CD14-positive monocyte (primary cell): ENCODE data around the gene ACO2. TPM values are rescaled to one million over a fixed set of nuclear protein-coding genes. Genes with fewer than 3 reads are reported as not detected.
A peak's percentile ranks its signal among the peaks of the same experiment; 100 is the strongest.

ENCODE experiments used
- DNase-seq, 3 donors: peaks; one replicate each; pipeline ENCODE4 v3.0.0-alpha.2; 2011 to 2022
- H2AFZ ChIP-seq: 2 replicates; pipeline ENCODE4 v1.6.0; 2012; ENCODE audit warnings: mild to moderate bottlenecking, low read depth, low read length, inconsistent platforms; ENCODE audit not compliant: insufficient read depth, poor library complexity, severe bottlenecking
- H3K27ac ChIP-seq, 2 donors: 1 replicate in 1 of 2; 2 replicates in 1 of 2; pipeline ENCODE4 v1.5.1; 2012 to 2013; ENCODE audit warnings: low read length in 2 of 2, control low read depth in 1 of 2, inconsistent platforms in 1 of 2, low read depth in 1 of 2, mild to moderate bottlenecking in 1 of 2
- H3K27me3 ChIP-seq, 2 donors: one replicate each; pipeline versions ENCODE4 v1.6.0 to v1.6.1; 2011 to 2013; ENCODE audit warnings: low read length in 2 of 2; ENCODE audit not compliant: control insufficient read depth in 2 of 2, insufficient read depth in 2 of 2
- H3K36me3 ChIP-seq, 2 donors: replicated peaks in 1 of 2; 1 replicate in 1 of 2; 2 replicates in 1 of 2; pipeline versions ENCODE4 v1.5.1 to v1.6.1; 2012 to 2013; ENCODE audit warnings: low read length in 2 of 2, control low read depth in 1 of 2, inconsistent platforms in 1 of 2, mild to moderate bottlenecking in 1 of 2; ENCODE audit not compliant: insufficient read depth in 2 of 2, control insufficient read depth in 1 of 2
- H3K4me1 ChIP-seq, 2 donors: 1 replicate in 1 of 2; 2 replicates in 1 of 2; pipeline versions ENCODE4 v1.5.1 to v1.6.1; 2012 to 2013; ENCODE audit warnings: low read length in 2 of 2, control low read depth in 1 of 2, inconsistent platforms in 1 of 2, mild to moderate bottlenecking in 1 of 2, moderate library complexity in 1 of 2; ENCODE audit not compliant: insufficient read depth in 2 of 2, control insufficient read depth in 1 of 2
- H3K4me2 ChIP-seq: replicated peaks from 2 replicates; pipeline ENCODE3; 2012; ENCODE audit warnings: low read length, moderate library complexity, mild to moderate bottlenecking; ENCODE audit not compliant: poor library complexity, severe bottlenecking; ENCODE audit errors: extremely low read depth
- H3K4me3 ChIP-seq, 3 experiments: fragments of 200-600 bp in 1 of 3; sonication (generic) in 1 of 3; replicated peaks in 1 of 3; 1 replicate in 2 of 3; 2 replicates in 1 of 3; pipeline ENCODE4 v1.5.1; 2011 to 2013; ENCODE audit warnings: low read length in 3 of 3, mild to moderate bottlenecking in 3 of 3, control low read depth in 2 of 3, low read depth in 2 of 3, inconsistent platforms in 1 of 3, moderate library complexity in 1 of 3
- H3K79me2 ChIP-seq: 2 replicates; pipeline ENCODE4 v1.6.0; 2012; ENCODE audit warnings: mild to moderate bottlenecking, control low read depth, inconsistent platforms, low read length, moderate library complexity; ENCODE audit not compliant: insufficient read depth
- H3K9ac ChIP-seq: 2 replicates; pipeline ENCODE4 v1.6.0; 2017; ENCODE audit warnings: low read length, mild to moderate bottlenecking; ENCODE audit not compliant: insufficient read depth, poor library complexity, severe bottlenecking
- H3K9me3 ChIP-seq, 2 donors: replicated peaks in 1 of 2; 1 replicate in 1 of 2; 2 replicates in 1 of 2; pipeline versions ENCODE4 v1.5.1 to v1.6.1; 2012 to 2013; ENCODE audit warnings: low read length in 2 of 2, control low read depth in 1 of 2; ENCODE audit not compliant: control insufficient read depth in 1 of 2, insufficient read depth in 1 of 2
- H4K20me1 ChIP-seq: 2 replicates; pipeline ENCODE4 v1.6.0; 2012; ENCODE audit warnings: mild to moderate bottlenecking, low read length, control low read depth, moderate library complexity; ENCODE audit not compliant: insufficient read depth
- H3K27ac Mint-ChIP-seq, 7 donors: one replicate each; pipeline ENCODE4 v1.8.0; 2020; ENCODE audit warnings: mild to moderate bottlenecking in 7 of 7, mixed read lengths in 7 of 7, moderate library complexity in 6 of 7, inconsistent platforms in 2 of 7
- H3K27me3 Mint-ChIP-seq, 3 donors: one replicate each; pipeline ENCODE4 v1.8.0; 2021 to 2022; ENCODE audit warnings: low read depth in 3 of 3, mild to moderate bottlenecking in 3 of 3, mixed read lengths in 3 of 3, moderate library complexity in 3 of 3, inconsistent platforms in 1 of 3
- H3K36me3 Mint-ChIP-seq, 2 donors: one replicate each; pipeline ENCODE4 v1.8.0; 2020; ENCODE audit warnings: mixed read lengths in 2 of 2, inconsistent platforms in 1 of 2, mild to moderate bottlenecking in 1 of 2
- H3K4me1 Mint-ChIP-seq: one replicate; pipeline ENCODE4 v1.8.0; 2020; ENCODE audit warnings: mild to moderate bottlenecking, mixed read lengths
- H3K4me3 Mint-ChIP-seq, 2 donors: one replicate each; pipeline ENCODE4 v1.8.0; 2020; ENCODE audit warnings: mild to moderate bottlenecking in 2 of 2, mixed read lengths in 2 of 2, moderate library complexity in 1 of 2
- H3K9me3 Mint-ChIP-seq, 7 donors: one replicate each; pipeline ENCODE4 v1.8.0; 2020 to 2022; ENCODE audit warnings: mixed read lengths in 7 of 7, mild to moderate bottlenecking in 6 of 7, moderate library complexity in 6 of 7, inconsistent platforms in 2 of 7
- WGBS: methylation state at CpG from one replicate; pipeline ENCODE4 v1.1.5; 2013; ENCODE audit warnings: missing lambda C conversion rate; ENCODE audit not compliant: insufficient coverage; 5-methylcytosine and 5-hydroxymethylcytosine counted together
- intact Hi-C, 2 donors: fragments of 100-400 bp; cut with micrococcal nuclease; formaldehyde crosslinking; loops; one replicate each; pipeline versions ENCODE4 v1.15.0 to v1.15.1; 2023
- polyA plus RNA-seq, 3 donors: library from polyadenylated mRNA; depleted of rRNA in 1 of 3; unstranded in 2 of 3; stranded (reverse) in 1 of 3; fragments of 300-500 nt in 2 of 3; fragments of >200 nt in 1 of 3; fragmentation: Illumina TruSeq in 2 of 3; gene quantifications; 1 replicate in 2 of 3; 2 replicates in 1 of 3; pipeline ENCODE4 v1.2.3, GENCODE V29; 2012 to 2021
- TF ChIP-seq, protein P1 (sequence below): fragments of 200-600 bp; IDR thresholded peaks from one replicate; pipeline ENCODE4 v1.8.0; 2022; ENCODE audit warnings: antibody characterized with exemption, mild to moderate bottlenecking

The ACO2 gene
- polyA plus RNA-seq, 3 donors = 56.8 to 75.8 (median 64.2) TPM

- Mint-ChIP-seq H3K9me3 (no peaks in the 10 kb centered on the region), H3K36me3 (peaks cover 62 to 88% of the 10 kb centered on the region in 2 donors), H3K4me3 (no peak overlapping the region), H3K27me3 (peaks cover 0 to 6% (median 0%) of the 10 kb centered on the region in 3 donors), H3K27ac (peak overlapping the region in 5 of 7 donors; percentile 35 to 72 (median 50)), H3K4me1 (peaks cover 8% of the 10 kb centered on the region)
- Histone ChIP-seq H2AFZ (no peak overlapping the region), H3K9ac (no peak overlapping the region), H3K4me2 (no peak overlapping the region), H3K4me3 (no peak overlapping the region), H4K20me1 (peaks cover 39% of the 10 kb centered on the region), H3K9me3 (no peaks in the 10 kb centered on the region), H3K79me2 (no peaks in the 10 kb centered on the region), H3K27ac (peak overlapping the region in 1 of 2 donors; percentile 61), H3K36me3 (peaks cover 74 to 95% of the 10 kb centered on the region in 2 donors), H3K4me1 (peaks cover 0 to 9% of the 10 kb centered on the region in 2 donors), H3K27me3 (no peaks in the 10 kb centered on the region)
- WGBS = 90% methylated on average over 9 of the region's 21 CpGs
- intact Hi-C loops = no loop called here
- DNase-seq = no peak
- TF ChIP-seq, protein P1, sequence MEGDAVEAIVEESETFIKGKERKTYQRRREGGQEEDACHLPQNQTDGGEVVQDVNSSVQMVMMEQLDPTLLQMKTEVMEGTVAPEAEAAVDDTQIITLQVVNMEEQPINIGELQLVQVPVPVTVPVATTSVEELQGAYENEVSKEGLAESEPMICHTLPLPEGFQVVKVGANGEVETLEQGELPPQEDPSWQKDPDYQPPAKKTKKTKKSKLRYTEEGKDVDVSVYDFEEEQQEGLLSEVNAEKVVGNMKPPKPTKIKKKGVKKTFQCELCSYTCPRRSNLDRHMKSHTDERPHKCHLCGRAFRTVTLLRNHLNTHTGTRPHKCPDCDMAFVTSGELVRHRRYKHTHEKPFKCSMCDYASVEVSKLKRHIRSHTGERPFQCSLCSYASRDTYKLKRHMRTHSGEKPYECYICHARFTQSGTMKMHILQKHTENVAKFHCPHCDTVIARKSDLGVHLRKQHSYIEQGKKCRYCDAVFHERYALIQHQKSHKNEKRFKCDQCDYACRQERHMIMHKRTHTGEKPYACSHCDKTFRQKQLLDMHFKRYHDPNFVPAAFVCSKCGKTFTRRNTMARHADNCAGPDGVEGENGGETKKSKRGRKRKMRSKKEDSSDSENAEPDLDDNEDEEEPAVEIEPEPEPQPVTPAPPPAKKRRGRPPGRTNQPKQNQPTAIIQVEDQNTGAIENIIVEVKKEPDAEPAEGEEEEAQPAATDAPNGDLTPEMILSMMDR = no peak
Measured at GRCh38 chr22:41523464-41524221, 54.7 kb downstream of the ACO2 start.

GRCh38 chr22:41524251-41524661 lies 55.3 kb downstream of the ACO2 start:
- H3K4me1 Mint-ChIP-seq = peaks cover 8% of the 10 kb centered on the region
- H3K4me2 ChIP-seq = no peak overlapping the region
- H4K20me1 ChIP-seq = peaks cover 39% of the 10 kb centered on the region
- H3K36me3 ChIP-seq = peaks cover 74 to 95% of the 10 kb centered on the region in 2 donors
- H3K9me3 Mint-ChIP-seq = no peaks in the 10 kb centered on the region
- TF ChIP-seq, protein P1 = no peak
- H3K79me2 ChIP-seq = no peaks in the 10 kb centered on the region
- peaks cover 64 to 88% of the 10 kb centered on the region in 2 donors for H3K36me3 Mint-ChIP-seq
- no peak overlapping the region for H3K4me3 ChIP-seq
- no peak for DNase-seq
- no peaks in the 10 kb centered on the region for H3K27me3 ChIP-seq
- no peaks in the 10 kb centered on the region for H3K9me3 ChIP-seq
- H3K27ac ChIP-seq = peak overlapping the region in 1 of 2 donors; percentile 61
- 87% methylated on average over 12 of the region's 13 CpGs for WGBS
- peak overlapping the region in 6 of 7 donors; percentile 33 to 86 (median 73) for H3K27ac Mint-ChIP-seq
- H3K4me3 Mint-ChIP-seq = no peak overlapping the region
- no peak overlapping the region for H2AFZ ChIP-seq
- H3K27me3 Mint-ChIP-seq = peaks cover 0 to 6% (median 0%) of the 10 kb centered on the region in 3 donors
- intact Hi-C loops = no loop called here
- peak overlapping the region; percentile 15 for H3K9ac ChIP-seq
- peaks cover 0 to 9% of the 10 kb centered on the region in 2 donors for H3K4me1 ChIP-seq
